ENCODE results near the gene PDLIM7. TPM values are rescaled to one million over a fixed set of nuclear protein-coding genes. Genes with fewer than 3 reads are reported as not detected.
"Not testable (repeated sequence)": the region's sequence is repeated elsewhere in the genome, so short reads cannot be mapped to it uniquely, and the experiment has no call there.

Gene PDLIM7
- polyA plus RNA-seq, 12 donors, result 121 to 338 (median 274) TPM; not detected in 1

DNA sequence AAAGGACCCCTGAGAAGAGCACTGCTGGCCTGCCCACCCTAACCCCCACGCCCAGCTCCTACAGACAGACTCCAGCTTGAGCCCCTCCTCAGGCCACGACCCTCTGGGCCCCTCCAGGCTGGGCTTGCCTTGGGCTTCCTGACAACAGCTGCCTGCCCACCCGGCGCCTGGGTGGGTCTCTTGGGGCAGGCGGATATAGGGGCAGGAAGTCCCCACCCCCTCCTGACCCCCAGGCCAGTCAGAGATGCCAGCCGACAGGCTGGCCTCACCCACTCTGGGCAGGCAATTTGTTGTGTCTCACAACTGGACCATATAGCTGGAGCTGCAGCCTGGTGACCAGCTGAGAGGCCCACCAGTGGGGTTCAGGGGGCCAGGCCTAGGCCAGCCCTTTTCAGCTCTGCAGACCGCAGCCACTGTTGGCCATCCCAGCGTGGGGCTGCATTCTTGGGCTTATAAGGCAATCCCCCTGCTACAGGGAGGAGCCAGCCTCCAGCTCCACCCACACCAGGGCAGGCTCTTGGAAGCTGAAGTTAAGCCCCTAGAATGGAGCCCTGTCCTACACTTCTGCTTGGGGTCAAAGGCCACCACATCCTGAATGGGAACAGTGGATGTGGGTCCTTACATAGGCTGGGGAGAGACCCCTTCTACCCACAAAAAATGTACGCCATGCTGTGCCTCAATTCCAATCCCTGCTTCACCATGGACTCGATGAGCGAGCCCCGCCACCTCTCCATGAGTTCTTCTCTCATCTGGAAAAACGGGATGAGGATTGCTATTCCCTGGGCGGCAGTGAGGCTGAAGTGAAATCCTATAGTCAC lies 2.0 kb downstream of the PDLIM7 start:
- peak; percentile 79 for DNase-seq

DNA sequence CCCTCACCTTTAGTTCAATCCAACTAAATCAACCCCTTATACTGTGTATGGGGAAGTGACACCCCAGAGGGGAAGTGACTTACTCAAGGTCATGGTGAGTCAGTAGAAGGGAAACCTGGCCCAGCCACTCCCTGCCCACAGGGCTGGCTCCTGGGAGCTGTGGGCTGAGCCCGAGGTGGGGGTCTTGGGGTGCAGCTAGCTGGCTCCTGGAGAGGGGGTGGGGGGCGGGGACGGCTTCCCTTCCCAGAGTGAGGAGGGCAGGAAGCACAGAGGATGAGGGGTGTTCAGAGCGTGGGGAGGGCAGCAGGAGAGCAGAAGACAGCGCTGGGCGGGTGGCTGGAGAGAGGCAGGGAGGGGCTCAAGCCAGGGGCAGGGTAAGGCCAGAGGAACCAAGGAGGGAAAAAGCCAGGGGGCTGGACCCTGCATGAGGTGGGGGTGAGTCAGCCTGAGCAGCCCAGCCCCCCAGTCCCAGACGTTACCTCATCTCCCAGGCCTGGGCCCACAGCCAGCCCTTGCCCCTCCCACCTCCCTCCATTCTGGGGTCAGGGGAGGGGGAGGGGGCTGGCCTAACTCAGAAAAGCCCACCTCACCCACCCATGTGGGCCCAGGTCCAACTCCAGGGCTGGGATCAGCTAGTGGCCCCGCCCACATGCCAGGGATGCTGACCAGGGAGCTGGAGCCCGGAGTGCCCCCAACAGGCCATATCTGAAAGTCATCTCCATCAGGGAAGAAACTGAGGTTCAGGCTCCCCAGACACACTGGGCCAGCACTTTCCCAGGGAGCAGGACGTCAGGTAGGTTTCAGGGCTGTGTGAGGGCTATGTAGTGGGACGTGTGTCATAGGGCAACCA lies 2.8 kb downstream of the PDLIM7 start:
- DNase-seq, result peak; percentile 77

DNA sequence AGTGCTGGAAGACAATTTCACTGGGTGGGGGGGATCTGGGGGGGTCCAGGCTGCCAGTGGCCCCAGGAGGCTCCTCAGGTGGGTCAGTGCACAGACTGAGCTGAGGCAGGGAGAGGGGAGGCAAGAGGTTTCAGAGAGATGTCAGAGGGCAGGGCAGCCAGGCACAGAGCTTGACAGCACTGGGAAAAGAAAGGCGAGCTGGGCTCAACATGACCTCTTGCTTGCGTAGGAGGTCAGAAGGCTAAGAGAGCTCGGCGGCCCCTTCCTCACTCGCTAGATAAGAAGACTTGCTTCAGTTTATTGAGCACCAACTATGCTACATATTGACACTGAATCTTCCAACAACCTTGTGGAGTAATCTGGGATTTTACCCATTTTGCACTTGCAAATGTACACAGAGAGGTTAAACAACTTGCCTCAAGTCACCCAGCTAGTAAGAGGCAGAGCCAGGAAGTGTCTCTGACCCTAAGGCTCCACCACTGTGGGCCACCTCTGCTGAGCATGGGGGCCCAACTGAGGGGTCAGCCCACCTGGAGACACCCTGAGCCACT lies 3.5 kb downstream of the PDLIM7 start:
- DNase-seq, result no peak

DNA sequence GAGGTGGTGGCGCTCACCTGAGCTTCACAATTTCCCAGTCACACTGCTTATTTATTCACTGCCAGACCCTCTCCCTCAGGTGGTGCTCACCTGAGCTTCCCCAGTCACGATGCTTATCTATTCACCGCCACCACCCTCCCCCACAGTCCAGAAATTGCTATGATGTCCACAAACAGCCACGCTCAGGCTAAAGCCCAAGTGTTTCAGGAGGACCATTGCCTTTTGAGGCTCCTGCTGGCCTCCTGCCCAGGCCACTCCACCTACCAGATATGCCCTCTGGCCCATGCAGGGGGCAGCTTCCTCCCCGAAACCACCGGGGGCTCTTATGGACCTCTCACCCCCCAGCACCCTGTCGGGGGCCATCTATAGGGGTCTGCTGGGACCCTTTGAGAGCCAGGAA lies 4.6 kb downstream of the PDLIM7 start:
- DNase-seq, result no peak

DNA sequence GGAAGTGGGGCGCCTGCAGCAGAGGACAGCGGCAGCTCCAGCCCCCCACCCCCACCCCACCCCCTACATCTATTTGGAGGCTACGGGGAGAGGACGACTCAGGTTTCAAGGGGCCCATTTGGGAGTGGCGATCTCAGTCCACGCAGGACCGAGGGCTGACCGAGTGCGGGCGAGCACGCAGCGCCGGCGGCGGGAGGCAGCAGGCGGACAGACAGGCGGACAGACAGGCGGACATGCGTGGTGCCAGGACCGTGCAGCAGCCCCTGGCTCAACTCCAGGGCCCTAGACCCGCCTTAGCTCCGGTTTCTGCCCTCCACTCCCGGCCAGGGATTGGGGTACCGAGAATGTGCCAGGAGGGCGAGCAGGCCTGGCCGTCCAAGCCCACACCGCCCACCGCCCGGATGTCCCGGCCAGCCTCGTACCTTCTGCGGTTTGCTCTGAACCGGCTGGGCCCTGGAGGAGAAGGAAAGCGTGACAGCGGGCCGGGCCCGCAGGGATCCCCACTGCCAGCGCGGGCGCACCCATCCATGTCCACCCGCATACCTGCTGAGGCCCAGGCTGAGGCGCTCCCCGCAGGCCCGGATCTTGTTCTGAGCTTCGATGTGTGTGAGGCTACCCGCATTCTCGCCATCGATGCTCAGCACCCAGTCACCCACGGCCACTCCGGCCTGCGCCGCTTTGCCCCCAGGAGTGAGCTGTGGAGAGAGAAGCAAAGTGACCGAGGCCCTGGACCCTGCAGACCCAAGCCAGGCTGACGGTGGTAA lies 5.2 kb downstream of the PDLIM7 start:
- no peak for DNase-seq

DNA sequence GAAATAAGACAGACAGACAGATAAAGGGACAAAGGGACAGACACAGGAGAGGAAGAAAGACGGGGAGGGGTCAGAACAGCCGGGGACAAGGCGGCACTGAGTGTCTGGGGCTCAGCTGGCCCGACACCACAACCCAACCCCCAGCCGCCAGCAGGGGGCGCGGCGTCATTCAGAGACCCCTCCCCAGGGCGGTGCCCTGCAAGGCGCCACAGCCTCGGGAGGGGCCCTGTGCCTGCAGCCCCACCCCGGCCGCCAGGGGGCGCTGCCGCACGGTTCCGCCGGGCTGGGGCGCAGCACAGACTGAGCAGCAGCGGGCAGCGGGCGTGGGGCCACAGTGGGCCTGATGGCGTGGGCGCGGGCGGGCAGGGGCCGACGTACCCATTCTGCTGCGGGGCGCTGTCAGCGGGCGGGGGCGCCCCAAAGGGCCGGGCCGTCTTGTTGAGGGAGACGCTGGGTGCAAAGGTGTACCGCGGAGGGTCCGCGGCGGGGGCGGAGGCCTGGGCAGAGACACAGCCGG lies 5.9 kb downstream of the PDLIM7 start:
- DNase-seq, result no peak

DNA sequence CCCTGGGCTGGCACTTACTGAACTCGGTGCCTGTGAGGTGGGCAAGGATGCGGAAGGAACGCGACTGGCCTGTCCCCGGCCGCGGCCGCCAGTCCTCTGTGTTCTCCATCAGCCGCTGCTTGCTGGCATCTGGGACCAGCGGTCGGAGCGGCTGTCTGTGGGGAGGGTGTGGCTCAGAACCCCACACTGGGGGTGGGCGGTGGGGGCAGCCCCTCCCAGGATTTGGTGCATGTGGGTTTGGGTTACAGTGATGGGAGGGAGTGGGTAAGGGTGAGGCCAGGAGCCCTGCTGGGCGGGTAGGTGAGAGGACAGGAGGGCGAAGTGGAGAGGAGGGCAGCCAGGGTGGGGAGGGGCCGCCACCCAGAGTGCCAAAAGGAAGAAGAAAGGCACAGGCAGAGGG lies 6.4 kb downstream of the PDLIM7 start:
- DNase-seq, result no peak

DNA sequence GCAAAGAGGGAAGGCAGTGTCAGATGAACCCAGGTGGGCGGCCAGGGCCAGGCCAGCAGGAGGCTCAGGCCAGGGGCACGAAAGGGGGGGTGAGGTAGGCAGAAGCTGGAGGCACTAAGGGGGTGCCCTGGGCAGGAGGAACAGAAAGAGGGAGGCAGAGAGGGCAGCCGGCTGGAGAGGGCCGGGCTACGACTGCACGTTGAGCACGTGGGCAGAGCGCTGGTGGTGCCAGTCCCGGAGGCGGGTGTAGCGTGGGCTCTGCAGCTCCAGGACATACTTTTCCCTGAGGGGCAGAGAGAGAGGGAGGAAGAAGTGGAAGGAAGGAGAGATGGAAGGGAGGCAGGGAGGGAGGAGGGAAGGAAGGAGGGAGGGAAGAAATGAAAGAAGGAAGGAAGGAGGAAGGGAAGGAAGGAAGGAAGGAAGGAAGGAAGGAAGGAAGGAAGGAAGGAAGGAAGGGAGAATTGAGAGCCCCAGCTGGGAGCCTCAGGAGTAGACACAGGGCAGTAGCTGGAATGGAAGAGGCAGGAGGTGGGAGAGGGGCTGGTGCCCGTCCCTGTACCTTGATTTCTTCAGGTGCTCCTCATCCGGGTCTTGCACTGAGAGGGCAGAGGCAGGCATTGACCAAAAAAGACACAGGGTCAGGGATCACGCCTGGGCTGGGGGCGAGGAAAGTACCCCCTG lies 7.0 kb downstream of the PDLIM7 start:
- DNase-seq, result no peak

DNA sequence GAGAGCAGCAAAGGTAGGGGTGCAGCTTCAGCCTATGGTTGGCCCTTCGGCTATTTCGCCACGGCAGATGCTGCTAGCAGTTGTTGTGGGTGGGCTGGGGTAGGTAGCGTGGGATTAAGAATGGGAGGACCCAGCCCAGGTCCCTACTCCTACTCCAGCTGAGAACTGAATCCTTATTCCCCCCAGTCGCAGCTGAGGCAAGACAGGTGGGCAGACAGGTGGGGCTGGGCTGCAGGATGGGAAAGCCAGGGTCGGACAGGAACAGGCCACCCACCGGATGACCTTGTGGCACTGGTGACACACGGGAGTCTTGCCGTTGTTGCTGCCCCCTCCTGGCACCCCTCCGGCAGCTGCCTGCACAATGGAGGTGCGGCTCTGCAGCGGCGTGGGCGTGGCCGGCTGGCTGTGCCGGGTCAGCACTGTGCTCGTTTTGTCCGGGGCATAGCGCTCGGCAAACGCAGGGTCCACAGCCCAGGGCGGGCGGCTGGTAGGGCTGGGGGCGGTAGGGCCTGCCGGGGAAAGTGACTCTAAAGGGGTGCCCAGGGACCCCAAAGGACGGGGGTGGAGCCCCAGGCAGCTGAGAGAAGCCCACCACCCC lies 8.2 kb downstream of the PDLIM7 start:
- no peak for DNase-seq

DNA sequence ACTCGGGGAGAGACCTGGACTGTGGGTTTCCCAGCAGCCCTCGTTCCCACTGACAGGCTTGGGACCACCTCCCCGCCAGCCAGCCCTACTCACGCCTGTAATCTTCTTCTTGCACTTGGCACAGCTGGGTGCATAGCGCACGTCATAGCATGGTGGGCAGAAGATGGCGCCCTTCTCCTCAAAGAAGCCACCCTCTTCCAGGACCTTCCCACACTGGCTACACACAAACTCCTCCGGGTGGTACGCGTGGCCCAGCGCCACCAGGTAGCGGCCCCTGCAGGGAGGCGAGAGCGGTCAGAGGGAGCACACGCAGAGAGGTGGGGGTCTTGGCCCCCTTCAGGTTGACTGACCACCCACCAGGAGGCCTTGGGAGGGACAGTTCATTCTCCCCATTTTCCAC lies 9.4 kb downstream of the PDLIM7 start:
- no peak for DNase-seq

DNA sequence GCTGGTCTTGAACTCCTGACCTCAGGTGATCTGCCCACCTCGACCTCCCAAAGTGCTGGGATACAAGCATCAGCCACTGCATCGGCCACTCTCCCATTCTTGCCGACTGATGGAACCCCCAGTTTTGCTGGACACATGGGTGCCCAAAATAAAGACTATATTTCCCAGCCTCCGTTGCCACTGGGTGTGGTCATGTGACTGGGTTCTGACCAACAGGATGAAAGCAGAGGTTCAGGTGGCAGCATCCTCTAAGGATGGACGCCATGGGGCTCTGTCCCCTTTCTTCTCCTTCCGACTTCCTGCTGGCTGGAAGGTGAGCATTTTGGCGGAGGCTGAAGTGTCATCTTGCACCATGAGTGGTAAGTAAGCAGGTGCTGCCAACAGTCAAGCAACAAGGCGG lies 10.3 kb downstream of the PDLIM7 start:
- DNase-seq, result no peak

DNA sequence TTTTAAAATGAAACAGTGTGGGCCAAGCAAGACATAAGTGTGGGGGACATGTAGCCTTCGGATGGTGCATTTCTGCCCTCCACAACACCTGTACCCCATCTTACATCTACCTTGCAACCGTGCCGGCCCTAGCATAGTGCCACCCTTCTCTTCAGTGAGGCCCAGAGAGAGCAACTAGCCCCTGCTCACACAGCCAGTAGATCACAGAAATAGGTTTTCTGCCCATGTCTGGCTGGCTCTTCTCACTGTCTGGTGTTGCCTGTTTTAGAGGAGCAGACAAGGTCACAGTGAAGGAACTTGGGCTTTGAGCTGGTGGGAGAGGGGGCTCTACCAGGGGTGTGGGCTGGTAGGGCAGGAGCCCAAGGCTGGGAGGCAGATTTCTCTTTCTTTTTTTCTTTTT lies 11.1 kb downstream of the PDLIM7 start:
- DNase-seq, result no peak

DNA sequence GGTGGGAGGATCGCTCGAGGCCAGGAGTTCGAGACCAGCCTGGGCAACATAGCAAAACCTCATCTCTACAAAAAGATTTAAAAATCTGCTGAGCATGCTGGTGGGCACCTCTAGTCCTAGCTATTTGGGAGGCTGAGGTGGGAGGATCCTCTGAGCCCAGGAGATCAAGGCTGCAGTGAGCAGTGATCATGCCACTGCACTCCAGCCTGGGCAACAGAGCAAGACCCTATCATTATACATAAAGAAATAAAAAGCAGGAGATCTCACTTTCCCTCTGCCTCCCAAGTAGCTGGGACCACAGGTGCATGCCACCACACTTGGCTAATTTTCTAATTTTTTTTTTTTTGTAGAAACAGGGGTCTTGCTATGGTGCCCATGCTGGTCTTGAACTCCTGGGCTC lies 11.7 kb downstream of the PDLIM7 start:
- DNase-seq, result not testable (repeated sequence)

DNA sequence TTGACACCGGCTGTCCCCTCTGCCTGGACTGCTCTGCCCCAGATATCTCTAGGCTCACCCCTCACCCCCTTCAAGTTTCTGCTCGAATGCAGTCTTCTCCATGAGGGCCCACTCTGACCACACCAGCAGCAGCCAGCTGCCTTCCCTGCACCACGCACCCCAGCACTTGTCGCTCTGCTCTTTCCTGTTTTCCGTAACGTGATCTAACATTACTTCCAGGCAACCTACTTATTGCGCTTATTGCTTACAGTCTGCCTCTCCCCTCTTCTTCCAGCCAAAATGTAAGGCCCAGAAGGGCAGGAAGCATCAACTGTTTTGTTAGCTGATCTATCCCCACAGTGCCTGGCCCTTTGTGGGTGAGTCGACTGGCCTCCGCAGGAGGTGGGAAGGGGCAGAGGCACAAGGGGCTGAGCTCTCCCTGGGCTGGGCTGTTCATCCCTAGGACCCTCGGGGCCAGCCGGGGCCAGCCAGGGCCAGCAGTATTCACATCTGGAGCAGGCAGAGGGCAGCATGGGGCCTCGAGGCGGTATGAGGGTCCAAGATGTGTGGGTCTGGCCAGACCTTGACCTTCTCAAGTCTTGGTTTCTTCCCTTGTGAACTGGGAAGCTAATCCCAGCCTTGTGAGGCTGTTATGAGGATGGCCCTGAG lies 12.4 kb downstream of the PDLIM7 start:
- no peak for DNase-seq

DNA sequence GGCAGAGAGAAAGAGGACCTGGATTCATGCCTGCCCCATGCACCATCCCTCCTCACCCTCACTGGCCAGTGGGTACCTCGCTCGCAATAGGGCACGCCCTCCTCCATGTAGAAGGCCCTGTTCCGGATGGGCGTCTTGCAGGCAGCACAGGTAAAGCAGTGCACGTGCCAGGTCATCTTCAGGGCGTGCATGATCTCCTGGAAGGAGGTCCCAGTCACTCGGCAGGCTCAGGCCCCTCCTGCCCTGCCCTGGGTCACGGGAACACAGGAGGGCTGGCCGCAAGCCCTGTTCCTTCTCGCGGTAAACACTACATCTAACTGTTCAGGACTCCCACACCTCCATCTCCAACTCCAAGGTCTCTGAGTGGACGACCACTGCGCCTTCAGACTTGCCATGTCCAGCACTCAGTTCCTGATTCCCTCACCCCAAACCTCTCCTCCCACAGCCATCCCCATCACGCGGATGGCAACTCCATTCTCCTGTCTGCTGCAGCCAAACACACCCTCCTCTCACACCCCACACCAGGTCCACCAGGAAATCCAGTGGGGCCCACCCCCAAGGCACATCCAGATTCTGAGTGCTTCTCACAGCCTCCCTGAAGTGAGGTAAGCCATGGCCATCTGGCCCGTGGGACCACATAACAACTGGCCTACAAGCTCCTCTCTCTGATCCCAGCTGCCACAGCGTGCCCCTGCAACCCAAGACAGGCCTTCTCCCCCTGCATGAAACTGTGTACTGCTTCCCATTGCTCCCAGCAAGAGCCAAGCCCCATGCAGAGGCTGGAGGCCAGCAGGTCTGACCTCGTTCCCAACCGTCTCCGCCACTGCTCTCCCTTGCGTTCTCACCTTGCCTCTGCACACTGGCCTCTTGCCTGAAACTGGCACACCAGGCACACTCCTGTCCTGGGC lies 13.2 kb downstream of the PDLIM7 start:
- DNase-seq, result no peak

DNA sequence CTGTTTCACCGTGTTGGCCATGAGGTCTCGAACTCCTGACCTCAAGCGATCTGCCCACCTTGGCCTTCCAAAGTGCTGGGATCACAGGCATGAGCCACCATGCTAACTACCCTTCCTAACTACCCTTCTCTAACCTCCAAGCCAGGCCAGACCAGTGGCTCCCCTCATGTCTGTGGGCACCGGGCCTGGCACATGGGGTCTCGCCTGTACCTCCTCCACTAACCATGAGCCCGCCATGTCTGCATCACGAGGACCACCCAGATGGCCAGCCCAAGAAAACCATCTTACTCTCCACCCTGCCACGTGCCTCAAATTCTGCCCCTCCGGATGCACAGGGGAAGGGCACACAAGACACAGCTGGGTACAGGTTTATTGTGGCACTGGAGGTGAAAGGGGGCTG lies 14.4 kb downstream of the PDLIM7 start:
- DNase-seq, result no peak

DNA sequence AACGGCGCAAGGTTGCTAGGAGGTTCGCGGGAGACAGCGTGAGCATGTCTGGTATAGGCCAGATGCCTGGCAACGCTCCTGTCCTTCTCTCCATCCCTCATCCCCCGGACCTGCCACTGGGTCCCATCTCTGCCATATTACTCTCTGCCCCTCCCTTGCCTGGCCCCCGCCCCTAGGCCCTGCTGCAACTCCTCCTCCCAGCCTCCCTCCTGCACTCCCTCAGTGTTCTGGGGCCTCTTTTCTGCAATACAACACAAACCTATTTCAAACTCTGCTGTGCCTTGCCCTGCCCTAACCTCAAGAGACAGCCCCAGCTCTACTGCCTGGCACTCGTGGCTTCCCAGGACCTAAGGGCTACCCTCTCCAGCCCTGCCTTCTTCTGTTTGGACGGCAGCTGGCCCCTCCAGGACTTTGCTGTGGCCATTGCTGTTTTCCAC lies 15.0 kb downstream of the PDLIM7 start:
- DNase-seq, result no peak

DNA sequence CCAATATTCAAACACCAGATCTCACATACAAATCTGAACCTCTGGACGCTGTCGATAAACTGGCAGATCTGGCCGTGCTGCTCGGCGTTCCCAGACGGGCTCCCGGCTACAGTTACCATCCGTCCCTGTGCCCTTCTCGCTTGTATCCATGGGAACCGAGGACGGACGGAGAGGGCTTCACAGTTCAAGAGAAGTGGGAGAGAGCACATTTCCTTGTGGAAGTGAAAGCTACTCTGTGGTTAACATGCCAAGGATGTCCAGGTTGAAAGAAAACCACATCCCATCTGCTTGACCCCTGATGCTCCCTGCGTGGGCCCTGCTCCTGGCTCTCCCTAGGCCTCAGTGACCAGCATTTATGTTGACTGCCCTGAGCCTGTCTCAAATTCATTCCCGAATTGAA lies 17.6 kb downstream of the PDLIM7 start:
- no peak for DNase-seq
